ENCODE results near the gene GRIN3A. TPM values are rescaled to one million over a fixed set of nuclear protein-coding genes. Genes with fewer than 3 reads are reported as not detected.

GRIN3A gene
- total RNA-seq, 4 donors from 2014 or later = 0.09 to 0.27 TPM; not detected in 2

- Histone ChIP-seq H3K4me3 (no peak overlapping the region), H3K27ac (no peak overlapping the region), H3K36me3 (no peaks in the 10 kb centered on the region), H3K9me3 (no peaks in the 10 kb centered on the region), H3K27me3 (no peaks in the 10 kb centered on the region), H3K4me1 (no peaks in the 10 kb centered on the region)
- no peak for DNase-seq
- TF ChIP-seq, protein P1, sequence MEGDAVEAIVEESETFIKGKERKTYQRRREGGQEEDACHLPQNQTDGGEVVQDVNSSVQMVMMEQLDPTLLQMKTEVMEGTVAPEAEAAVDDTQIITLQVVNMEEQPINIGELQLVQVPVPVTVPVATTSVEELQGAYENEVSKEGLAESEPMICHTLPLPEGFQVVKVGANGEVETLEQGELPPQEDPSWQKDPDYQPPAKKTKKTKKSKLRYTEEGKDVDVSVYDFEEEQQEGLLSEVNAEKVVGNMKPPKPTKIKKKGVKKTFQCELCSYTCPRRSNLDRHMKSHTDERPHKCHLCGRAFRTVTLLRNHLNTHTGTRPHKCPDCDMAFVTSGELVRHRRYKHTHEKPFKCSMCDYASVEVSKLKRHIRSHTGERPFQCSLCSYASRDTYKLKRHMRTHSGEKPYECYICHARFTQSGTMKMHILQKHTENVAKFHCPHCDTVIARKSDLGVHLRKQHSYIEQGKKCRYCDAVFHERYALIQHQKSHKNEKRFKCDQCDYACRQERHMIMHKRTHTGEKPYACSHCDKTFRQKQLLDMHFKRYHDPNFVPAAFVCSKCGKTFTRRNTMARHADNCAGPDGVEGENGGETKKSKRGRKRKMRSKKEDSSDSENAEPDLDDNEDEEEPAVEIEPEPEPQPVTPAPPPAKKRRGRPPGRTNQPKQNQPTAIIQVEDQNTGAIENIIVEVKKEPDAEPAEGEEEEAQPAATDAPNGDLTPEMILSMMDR (IDR thresholded peaks at IDR 0.05) = no peak
- TF ChIP-seq POLR2A (IDR thresholded peaks at IDR 0.05) = no peak
Observed at GRCh38 chr9:101620452-101620851, 118.0 kb downstream of the GRIN3A start.

- no peaks in the 10 kb centered on the region for H3K9me3 ChIP-seq
- H3K27ac ChIP-seq = no peak overlapping the region
- H3K27me3 ChIP-seq = no peaks in the 10 kb centered on the region
- DNase-seq = no peak
- TF ChIP-seq, protein P1 (IDR thresholded peaks at IDR 0.05) = no peak
- no peak for TF ChIP-seq POLR2A (IDR thresholded peaks at IDR 0.05)
- no peaks in the 10 kb centered on the region for H3K36me3 ChIP-seq
- no peak overlapping the region for H3K4me3 ChIP-seq
- H3K4me1 ChIP-seq = no peaks in the 10 kb centered on the region
Observed at GRCh38 chr9:101618698-101619097, 119.7 kb downstream of the GRIN3A start.

- TF ChIP-seq, protein P1 (IDR thresholded peaks at IDR 0.05) = no peak
- TF ChIP-seq POLR2A (IDR thresholded peaks at IDR 0.05) = no peak
- Histone ChIP-seq H3K4me1 (peaks cover 0 to 13% (median 0%) of the 10 kb centered on the region in 4 donors), H3K27ac (no peak overlapping the region), H3K4me3 (no peak overlapping the region), H3K27me3 (no peaks in the 10 kb centered on the region), H3K9me3 (no peaks in the 10 kb centered on the region), H3K36me3 (no peaks in the 10 kb centered on the region)
- no peak for DNase-seq
Observed at GRCh38 chr9:101605547-101605946, 132.9 kb downstream of the GRIN3A start.

DNA sequence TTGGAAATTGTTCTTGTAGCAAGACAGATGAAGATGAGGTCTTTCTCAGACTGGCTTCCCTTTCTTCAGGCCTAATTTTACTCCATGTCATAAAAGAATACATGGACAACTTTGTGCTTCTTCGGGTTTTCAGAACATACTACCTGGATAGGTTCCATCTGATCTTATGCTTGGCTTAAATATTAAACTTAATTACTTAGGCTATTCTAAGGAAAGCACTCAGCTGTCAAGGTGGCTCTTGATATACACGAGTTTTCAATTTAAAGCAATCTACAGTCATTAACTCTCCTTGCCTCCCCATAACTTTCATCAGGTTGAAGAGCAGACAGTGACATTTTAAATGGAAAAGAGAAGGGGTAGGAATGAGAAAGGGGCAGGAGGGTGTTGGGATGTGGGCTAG lies 134.2 kb downstream of the GRIN3A start:
- no peaks in the 10 kb centered on the region for H3K36me3 ChIP-seq
- TF ChIP-seq, protein P1 (IDR thresholded peaks at IDR 0.05) = no peak
- TF ChIP-seq POLR2A (IDR thresholded peaks at IDR 0.05) = no peak
- H3K9me3 ChIP-seq = no peaks in the 10 kb centered on the region
- no peaks in the 10 kb centered on the region for H3K27me3 ChIP-seq
- DNase-seq = no peak
- H3K4me1 ChIP-seq = peaks cover 0 to 13% (median 0%) of the 10 kb centered on the region in 4 donors
- H3K4me3 ChIP-seq = no peak overlapping the region
- H3K27ac ChIP-seq = no peak overlapping the region

- DNase-seq = peak in 1 of 3 donors; percentile 49
- TF ChIP-seq, protein P1 (IDR thresholded peaks at IDR 0.05) = peak in 5 of 6 experiments; percentile 28 to 74 (median 67)
- no peak for TF ChIP-seq POLR2A (IDR thresholded peaks at IDR 0.05)
- Histone ChIP-seq H3K27ac (no peak overlapping the region), H3K4me1 (peaks cover 0 to 13% (median 0%) of the 10 kb centered on the region in 4 donors), H3K4me3 (no peak overlapping the region), H3K36me3 (no peaks in the 10 kb centered on the region), H3K27me3 (no peaks in the 10 kb centered on the region), H3K9me3 (no peaks in the 10 kb centered on the region)
Observed at GRCh38 chr9:101601904-101602765, 136.3 kb downstream of the GRIN3A start.

Measured in Peyer's patch (tissue), 4 donors.